ENCODE measurements around the gene TMEM204.

GRCh38 chr16:1571012-1571671 lies 37.7 kb downstream of the TMEM204 start:
- TF ChIP-seq CTCF (IDR thresholded peaks at IDR 0.05), result no peak
- TF ChIP-seq EP300 (IDR thresholded peaks at IDR 0.05), result no peak

All from ovary (tissue), 3 donors.